SU-DHL-6 (cell line): Measurements from ENCODE around the gene ACER3.

Source experiments
- EZH2phosphoT487 ChIP-seq: fragments of 200-600 bp; sonication (generic), shearing (Covaris generic); conservative IDR thresholded peaks from 2 replicates; pipeline ENCODE4 v1.6.1; 2018; ENCODE audit warnings: mild to moderate bottlenecking, antibody characterized with exemption, low read length, moderate library complexity, mixed read lengths
- TF ChIP-seq, protein P1 (sequence below): fragments of 200-600 bp; sonication (generic); IDR thresholded peaks from one replicate; pipeline ENCODE4 v1.5.1; 2017; ENCODE audit warnings: antibody characterized with exemption, mild to moderate bottlenecking, low read length, moderate library complexity; ENCODE audit not compliant: insufficient read depth, poor library complexity, severe bottlenecking

DNA sequence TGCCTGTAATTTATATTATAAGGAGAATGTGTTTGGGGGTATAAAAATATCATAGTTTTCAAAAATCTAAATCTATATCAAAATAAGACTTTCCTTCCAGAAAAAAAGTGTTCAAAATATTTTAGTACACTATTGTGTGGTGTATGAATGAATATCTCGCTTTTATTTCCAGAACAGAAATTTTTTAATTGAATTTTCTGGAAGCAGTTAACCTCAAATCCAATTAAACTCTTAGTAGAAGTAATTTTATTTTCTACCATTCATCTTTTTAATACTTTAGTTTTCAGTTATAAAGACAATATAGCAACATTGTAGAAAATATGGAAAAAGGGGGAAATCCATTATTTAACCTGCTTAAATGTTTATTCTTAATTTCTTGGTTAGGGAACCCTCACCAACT is 58.7 kb downstream of the ACER3 start:
- TF ChIP-seq, protein P1, sequence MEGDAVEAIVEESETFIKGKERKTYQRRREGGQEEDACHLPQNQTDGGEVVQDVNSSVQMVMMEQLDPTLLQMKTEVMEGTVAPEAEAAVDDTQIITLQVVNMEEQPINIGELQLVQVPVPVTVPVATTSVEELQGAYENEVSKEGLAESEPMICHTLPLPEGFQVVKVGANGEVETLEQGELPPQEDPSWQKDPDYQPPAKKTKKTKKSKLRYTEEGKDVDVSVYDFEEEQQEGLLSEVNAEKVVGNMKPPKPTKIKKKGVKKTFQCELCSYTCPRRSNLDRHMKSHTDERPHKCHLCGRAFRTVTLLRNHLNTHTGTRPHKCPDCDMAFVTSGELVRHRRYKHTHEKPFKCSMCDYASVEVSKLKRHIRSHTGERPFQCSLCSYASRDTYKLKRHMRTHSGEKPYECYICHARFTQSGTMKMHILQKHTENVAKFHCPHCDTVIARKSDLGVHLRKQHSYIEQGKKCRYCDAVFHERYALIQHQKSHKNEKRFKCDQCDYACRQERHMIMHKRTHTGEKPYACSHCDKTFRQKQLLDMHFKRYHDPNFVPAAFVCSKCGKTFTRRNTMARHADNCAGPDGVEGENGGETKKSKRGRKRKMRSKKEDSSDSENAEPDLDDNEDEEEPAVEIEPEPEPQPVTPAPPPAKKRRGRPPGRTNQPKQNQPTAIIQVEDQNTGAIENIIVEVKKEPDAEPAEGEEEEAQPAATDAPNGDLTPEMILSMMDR, result no peak
- no peak for TF ChIP-seq EZH2phosphoT487
